ENCODE measurements around the gene JOSD2. TPM values are rescaled to one million over a fixed set of nuclear protein-coding genes. Genes with fewer than 3 reads are reported as not detected.
A peak's percentile ranks its signal among the peaks of the same experiment; 100 is the strongest.

Gene JOSD2
- total and polyA plus RNA-seq, 9 of the 15 experiments (the other 6 are each of a cell fraction or from before 2014, with no cell fraction given), result 0.06 to 14.4 (median 3.1) TPM

DNA sequence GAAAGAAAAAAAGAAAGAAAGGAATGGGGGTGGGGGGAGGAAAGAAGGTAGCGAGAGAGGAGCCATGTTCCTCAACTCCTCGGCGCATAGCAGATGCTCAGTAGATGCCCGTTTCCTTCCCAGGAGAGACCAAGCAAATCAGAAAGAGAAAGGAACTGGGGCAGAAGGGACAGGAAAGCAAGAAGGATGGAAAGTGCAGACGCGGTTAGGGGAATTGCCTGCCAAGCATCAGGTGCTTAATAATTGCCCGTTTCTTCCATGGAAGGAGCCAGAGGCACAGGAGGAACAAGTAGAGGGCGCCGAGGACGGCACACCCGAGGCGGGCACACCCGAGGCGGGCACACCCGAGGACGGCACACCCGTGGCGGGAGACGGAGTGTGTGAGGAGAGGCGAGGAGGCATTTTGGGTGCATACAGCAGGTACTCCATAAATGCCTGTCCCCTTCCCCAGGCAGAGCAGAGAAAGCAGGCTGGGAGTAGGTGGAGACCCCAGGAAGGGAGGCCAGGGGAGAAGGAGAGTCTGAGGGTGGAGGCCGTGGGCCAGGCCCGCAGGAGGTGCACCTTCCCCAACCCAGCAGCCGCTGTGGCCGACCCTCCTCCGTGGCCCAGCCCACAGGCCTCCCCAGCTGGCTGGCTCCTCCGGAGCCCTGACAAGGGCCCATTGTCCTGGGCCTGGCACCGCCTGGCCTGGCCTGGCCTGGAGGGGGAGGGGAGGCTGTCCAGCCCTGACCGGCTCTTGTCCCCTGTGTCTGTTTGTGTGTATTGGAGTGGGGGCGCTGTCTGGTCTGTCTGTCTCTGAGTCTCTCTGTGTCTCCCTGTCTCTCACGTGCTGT lies 14.6 kb downstream of the JOSD2 start (continued):
- no peak for TF ChIP-seq ZNF445 (CRISPR knock-in tag; IDR thresholded peaks at IDR 0.05; ENCODE audit: low read depth)
- no peak for TF ChIP-seq MEF2D (tag; conservative IDR thresholded peaks at IDR 0.05; ENCODE audit: low read depth)
- no peak for TF ChIP-seq HNRNPL (IDR thresholded peaks at IDR 0.05; ENCODE audit: low read depth, low read length)
- TF ChIP-seq, protein P1, sequence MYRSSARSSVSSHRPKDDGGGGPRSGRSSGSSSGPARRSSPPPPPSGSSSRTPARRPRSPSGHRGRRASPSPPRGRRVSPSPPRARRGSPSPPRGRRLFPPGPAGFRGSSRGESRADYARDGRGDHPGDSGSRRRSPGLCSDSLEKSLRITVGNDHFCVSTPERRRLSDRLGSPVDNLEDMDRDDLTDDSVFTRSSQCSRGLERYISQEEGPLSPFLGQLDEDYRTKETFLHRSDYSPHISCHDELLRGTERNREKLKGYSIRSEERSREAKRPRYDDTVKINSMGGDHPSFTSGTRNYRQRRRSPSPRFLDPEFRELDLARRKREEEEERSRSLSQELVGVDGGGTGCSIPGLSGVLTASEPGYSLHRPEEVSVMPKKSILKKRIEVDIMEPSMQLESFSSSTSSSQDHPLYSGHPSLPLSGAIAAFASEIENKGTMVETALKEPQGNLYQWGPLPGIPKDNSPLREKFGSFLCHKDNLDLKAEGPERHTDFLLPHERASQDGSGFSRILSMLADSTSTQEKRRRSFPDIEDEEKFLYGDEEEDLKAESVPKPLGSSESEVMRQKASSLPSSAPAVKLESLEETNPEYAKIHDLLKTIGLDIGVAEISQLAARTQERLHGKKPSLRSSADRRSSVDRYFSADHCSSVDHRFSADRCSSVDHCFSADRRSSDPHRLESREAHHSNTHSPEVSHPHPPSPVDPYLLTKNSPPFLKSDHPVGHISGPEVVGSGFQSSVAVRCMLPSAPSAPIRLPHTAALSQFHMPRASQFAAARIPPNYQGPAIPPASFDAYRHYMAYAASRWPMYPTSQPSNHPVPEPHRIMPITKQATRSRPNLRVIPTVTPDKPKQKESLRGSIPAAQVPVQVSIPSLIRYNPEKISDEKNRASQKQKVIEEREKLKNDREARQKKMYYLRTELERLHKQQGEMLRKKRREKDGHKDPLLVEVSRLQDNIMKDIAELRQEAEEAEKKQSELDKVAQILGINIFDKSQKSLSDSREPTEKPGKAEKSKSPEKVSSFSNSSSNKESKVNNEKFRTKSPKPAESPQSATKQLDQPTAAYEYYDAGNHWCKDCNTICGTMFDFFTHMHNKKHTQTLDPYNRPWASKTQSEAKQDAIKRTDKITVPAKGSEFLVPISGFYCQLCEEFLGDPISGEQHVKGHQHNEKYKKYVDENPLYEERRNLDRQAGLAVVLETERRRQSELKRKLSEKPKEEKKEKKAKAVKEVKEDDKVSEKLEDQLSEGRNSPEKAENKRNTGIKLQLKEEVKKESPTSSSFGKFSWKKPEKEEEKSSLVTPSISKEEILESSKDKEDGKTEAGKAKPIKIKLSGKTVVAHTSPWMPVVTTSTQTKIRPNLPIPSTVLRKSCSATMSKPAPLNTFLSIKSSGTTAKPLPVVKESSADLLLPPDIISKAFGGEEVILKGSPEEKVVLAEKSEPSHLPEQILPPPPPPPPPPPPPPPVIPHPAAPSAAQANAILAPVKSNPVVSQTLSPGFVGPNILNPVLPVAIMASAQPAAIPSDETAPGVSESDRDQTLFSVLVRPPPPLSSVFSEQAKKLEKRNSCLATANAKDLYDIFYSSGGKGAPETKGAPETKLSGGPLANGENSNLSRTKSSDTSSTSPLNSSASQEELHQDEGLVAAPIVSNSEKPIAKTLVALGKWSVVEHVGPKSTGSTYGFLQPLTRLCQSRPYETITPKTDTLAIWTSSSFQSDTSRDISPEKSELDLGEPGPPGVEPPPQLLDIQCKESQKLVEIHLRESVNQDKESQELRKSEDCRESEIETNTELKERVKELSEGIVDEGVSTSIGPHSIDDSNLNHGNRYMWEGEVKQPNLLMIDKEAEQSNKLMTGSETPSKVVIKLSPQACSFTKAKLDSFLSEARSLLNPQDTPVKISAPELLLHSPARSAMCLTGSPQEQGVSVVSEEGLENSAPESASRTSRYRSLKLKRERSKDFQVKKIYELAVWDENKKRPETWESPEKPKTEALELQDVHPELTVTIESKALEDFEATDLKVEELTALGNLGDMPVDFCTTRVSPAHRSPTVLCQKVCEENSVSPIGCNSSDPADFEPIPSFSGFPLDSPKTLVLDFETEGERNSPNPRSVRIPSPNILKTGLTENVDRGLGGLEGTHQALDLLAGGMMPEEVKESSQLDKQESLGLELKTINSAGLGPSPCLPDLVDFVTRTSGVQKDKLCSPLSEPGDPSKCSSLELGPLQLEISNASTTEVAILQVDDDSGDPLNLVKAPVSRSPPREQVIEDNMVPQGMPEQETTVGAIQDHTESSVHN (IDR thresholded peaks at IDR 0.05; ENCODE audit: borderline replicate concordance in 1 of 2, low read depth in 1 of 2), result no peak
- TF ChIP-seq MAFG (tag; conservative IDR thresholded peaks at IDR 0.05), result no peak
- no peak for TF ChIP-seq ZNF586 (CRISPR knock-in tag; conservative IDR thresholded peaks at IDR 0.05)
- TF ChIP-seq ESRRB (CRISPR knock-in tag; IDR thresholded peaks at IDR 0.05; ENCODE audit: borderline replicate concordance), result no peak
- 0 out of 2 replicates have a peak, but pooled peaks have one; percentile 19 for TF ChIP-seq POLR2G (IDR thresholded peaks at IDR 0.05; ENCODE audit: low read depth, low read length)
